Heart left ventricle (tissue), 16 donors: ENCODE results near the gene GANC. TPM values are rescaled to one million over a fixed set of nuclear protein-coding genes. Genes with fewer than 3 reads are reported as not detected.

Experiments used
- ATAC-seq, 4 donors: fragments of 200-7000 bp; cut with Tn5 transposase; one replicate each; pipeline ENCODE4 v1.9.1; 2020 to 2022; ENCODE audit warnings: moderate library complexity in 4 of 4, mild to moderate bottlenecking in 3 of 4, moderate number of reproducible peaks in 1 of 4
- DNase-seq, 5 donors: peaks; one replicate each; pipeline ENCODE4 v3.0.0-alpha.2; 2020
- H3K27ac ChIP-seq, 12 donors: fragments of 200-600 bp; sonication (generic) in 4 of 12; one replicate each; pipeline versions ENCODE4 v1.5.0 to v1.8.0; 2016 to 2022; ENCODE audit warnings: mild to moderate bottlenecking in 2 of 12
- H3K27me3 ChIP-seq, 9 donors: fragments of 200-600 bp; sonication (generic) in 2 of 9; one replicate each; pipeline versions ENCODE4 v1.5.1 to v1.8.0; 2016 to 2022; ENCODE audit warnings: mild to moderate bottlenecking in 3 of 9
- H3K36me3 ChIP-seq, 9 donors: fragments of 200-600 bp; sonication (generic) in 2 of 9; one replicate each; pipeline versions ENCODE4 v1.5.0 to v1.8.0; 2018 to 2022; ENCODE audit warnings: mild to moderate bottlenecking in 2 of 9
- H3K4me1 ChIP-seq, 12 donors: fragments of 200-600 bp; sonication (generic) in 4 of 12; one replicate each; pipeline versions ENCODE4 v1.5.0 to v1.8.0; 2016 to 2022; ENCODE audit warnings: mild to moderate bottlenecking in 3 of 12
- H3K4me3 ChIP-seq, 12 donors: fragments of 200-600 bp; sonication (generic) in 4 of 12; one replicate each; pipeline versions ENCODE4 v1.5.0 to v1.8.0; 2017 to 2022; ENCODE audit warnings: mild to moderate bottlenecking in 9 of 12, moderate library complexity in 4 of 12
- H3K9me3 ChIP-seq, 12 donors: fragments of 200-600 bp; sonication (generic) in 4 of 12; one replicate each; pipeline versions ENCODE4 v1.5.0 to v1.8.0; 2016 to 2022; ENCODE audit warnings: mild to moderate bottlenecking in 1 of 12
- POLR2A ChIP-seq, 2 donors: fragments of 450-650 bp; IDR thresholded peaks; one replicate each; pipeline ENCODE4 v1.6.1; 2017; ENCODE audit warnings: antibody characterized with exemption in 2 of 2, mild to moderate bottlenecking in 2 of 2, moderate library complexity in 2 of 2
- WGBS, 4 donors: extraction: QIAGEN DNeasy Blood & Tissue Kit in 2 of 4; methylation state at CpG; one replicate each; pipeline versions ENCODE4 v1.1.5 to v1.1.7; 2013 to 2018; 5-methylcytosine and 5-hydroxymethylcytosine counted together
- intact Hi-C, 10 donors: fragments of 100-400 bp; cut with DNase I; formaldehyde crosslinking; loops; one replicate each; pipeline versions ENCODE4 v1.11.1 to v1.14.2; 2022
- polyA plus RNA-seq, 2 donors: library from polyadenylated mRNA; stranded (reverse); fragments of 200-250 nt; gene quantifications; one replicate each; pipeline ENCODE4 v1.2.3, GENCODE V29; 2013
- total RNA-seq, 9 donors: library from RNA; depleted of rRNA in 2 of 9; stranded (reverse); fragments of >200 nt in 2 of 9; fragmentation: NEBNext Ultra II Directional in 3 of 9; extraction: Animal tissue kit (Norgen Biotek cat#: 25700) in 3 of 9; gene quantifications; one replicate each; pipeline versions ENCODE4 v1.1.0 to v1.2.4, GENCODE V29; 2016 to 2023
- TF ChIP-seq, protein P1 (sequence below), 12 donors: fragments of 200-600 bp; sonication (generic) in 4 of 12; IDR thresholded peaks; one replicate each; pipeline versions ENCODE4 v1.5.0 to v1.8.0; 2018 to 2022; ENCODE audit warnings: antibody characterized with exemption in 12 of 12, mild to moderate bottlenecking in 5 of 12
- donor health status: ischemic (EF 13 %, LVEDD 7.1; RV severe dilation, severe dysfunction).
- donor health status: healthy with polysubstance abuse.
- donor health status: DM: no; HTN: yes; CAD: no.
- donor health status: DM: no; HTN: no; CAD: no.
- donor health status: ischemic (EF 25% LVEDD 6.9; RV normal size, moderate dysfunction).
- donor health status: ischemic (EF 25% LVEDD 5.7; RV mildly dilated, moderate dysfunction).
- donor health status: healthy.
- donor health status: DM: yes; HTN: yes; CAD: no.
- donor health status: ischemic (EF 35%, LVEDD 5.7; RV mildly dilated, moderate dysfunction).
- donor health status: nonischemic (EF 11% LVEDD 7.7; RV severe dilation, severe dysfunction).
- donor health status: DM: yes; HTN: yes; CAD: no.
- donor health status: PGD.
- donor health status: ischemic (EF 29% LVEDD 5.4; RV normal size, mild dysfunction).
- donor health status: nonischemic (EF 23%, LVEDD 6.1; RV moderate dilation, normal function).

GANC gene
- total and polyA plus RNA-seq, 11 donors, result 6.8 to 30.2 (median 17.0) TPM

- WGBS, 4 donors, result 62 to 74% (median 66%) methylated on average over 12 of the region's 12 CpGs
- TF ChIP-seq, protein P1, sequence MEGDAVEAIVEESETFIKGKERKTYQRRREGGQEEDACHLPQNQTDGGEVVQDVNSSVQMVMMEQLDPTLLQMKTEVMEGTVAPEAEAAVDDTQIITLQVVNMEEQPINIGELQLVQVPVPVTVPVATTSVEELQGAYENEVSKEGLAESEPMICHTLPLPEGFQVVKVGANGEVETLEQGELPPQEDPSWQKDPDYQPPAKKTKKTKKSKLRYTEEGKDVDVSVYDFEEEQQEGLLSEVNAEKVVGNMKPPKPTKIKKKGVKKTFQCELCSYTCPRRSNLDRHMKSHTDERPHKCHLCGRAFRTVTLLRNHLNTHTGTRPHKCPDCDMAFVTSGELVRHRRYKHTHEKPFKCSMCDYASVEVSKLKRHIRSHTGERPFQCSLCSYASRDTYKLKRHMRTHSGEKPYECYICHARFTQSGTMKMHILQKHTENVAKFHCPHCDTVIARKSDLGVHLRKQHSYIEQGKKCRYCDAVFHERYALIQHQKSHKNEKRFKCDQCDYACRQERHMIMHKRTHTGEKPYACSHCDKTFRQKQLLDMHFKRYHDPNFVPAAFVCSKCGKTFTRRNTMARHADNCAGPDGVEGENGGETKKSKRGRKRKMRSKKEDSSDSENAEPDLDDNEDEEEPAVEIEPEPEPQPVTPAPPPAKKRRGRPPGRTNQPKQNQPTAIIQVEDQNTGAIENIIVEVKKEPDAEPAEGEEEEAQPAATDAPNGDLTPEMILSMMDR (IDR thresholded peaks at IDR 0.05), result no peak
- TF ChIP-seq POLR2A (IDR thresholded peaks at IDR 0.05), result no peak
- no peak overlapping the region for H3K4me3 ChIP-seq
- no peaks in the 10 kb centered on the region for H3K27me3 ChIP-seq
- peak in 1 of 5 donors; percentile 32 for DNase-seq
- H3K27ac ChIP-seq, result peak overlapping the region in 7 of 12 donors; percentile 15 to 69 (median 50)
- peaks cover 0 to 32% (median 11%) of the 10 kb centered on the region in 12 donors for H3K4me1 ChIP-seq
- no peaks in the 10 kb centered on the region for H3K9me3 ChIP-seq
- ATAC-seq, result peak in 2 of 4 donors; percentile 47 to 77
- intact Hi-C loops, result loop anchor here in 1 of 10 donors (10.0 kb wide), 1 partner anchor 111 kb away; the partner anchor contains the start of genes GANC and TMEM87A
- H3K36me3 ChIP-seq, result peaks cover 0 to 16% (median 6%) of the 10 kb centered on the region in 9 donors
Observed at GRCh38 chr15:42385980-42386700, 113.1 kb downstream of the GANC start.

DNA sequence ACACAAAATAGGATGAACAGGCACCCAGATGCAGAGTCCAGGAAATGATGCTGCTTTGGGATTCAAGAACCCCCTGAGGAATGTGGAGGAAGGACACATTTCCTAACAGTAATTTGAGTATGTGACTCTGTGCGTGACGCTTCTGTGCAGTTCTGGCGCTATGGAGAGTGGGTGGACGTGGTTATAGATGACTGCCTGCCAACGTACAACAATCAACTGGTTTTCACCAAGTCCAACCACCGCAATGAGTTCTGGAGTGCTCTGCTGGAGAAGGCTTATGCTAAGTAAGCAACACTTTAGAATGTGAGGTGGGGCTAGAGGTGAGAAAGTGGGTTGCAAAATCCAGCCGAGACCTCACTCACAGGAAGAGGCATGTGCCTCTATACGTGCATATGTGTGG, 114.6 kb downstream of the GANC start:
- Histone ChIP-seq H3K27me3 (no peaks in the 10 kb centered on the region), H3K9me3 (no peaks in the 10 kb centered on the region), H3K4me1 (peaks cover 0 to 32% (median 11%) of the 10 kb centered on the region in 12 donors), H3K4me3 (no peak overlapping the region), H3K27ac (peak overlapping the region in 7 of 12 donors; percentile 10 to 69 (median 47)), H3K36me3 (peaks cover 0 to 16% (median 6%) of the 10 kb centered on the region in 9 donors)
- intact Hi-C loops, result loop anchor here in 1 of 10 donors (10.0 kb wide), 1 partner anchor 113 kb away; the partner anchor contains the start of genes GANC and TMEM87A
- peak in 2 of 4 donors; percentile 43 to 61 for ATAC-seq
- 67 to 74% (median 69%) methylated on average over 8 of the region's 8 CpGs for WGBS, 4 donors
- no peak for TF ChIP-seq POLR2A (IDR thresholded peaks at IDR 0.05)
- TF ChIP-seq, protein P1 (IDR thresholded peaks at IDR 0.05), result no peak
- no peak for DNase-seq

GRCh38 chr15:42392309-42393024, 119.5 kb downstream of the GANC start:
- no peak overlapping the region for H3K27ac ChIP-seq
- intact Hi-C loops, result no loop called here
- no peaks in the 10 kb centered on the region for H3K9me3 ChIP-seq
- TF ChIP-seq POLR2A (IDR thresholded peaks at IDR 0.05), result no peak
- TF ChIP-seq, protein P1 (IDR thresholded peaks at IDR 0.05), result no peak
- peaks cover 0 to 6% (median 0%) of the 10 kb centered on the region in 9 donors for H3K36me3 ChIP-seq
- no peak overlapping the region for H3K4me3 ChIP-seq
- DNase-seq, result no peak
- peaks cover 0 to 12% (median 1%) of the 10 kb centered on the region in 12 donors for H3K4me1 ChIP-seq
- no peak for ATAC-seq
- H3K27me3 ChIP-seq, result no peaks in the 10 kb centered on the region
- WGBS, 4 donors, result 92 to 99% (median 95%) methylated on average over 8 to 11 of the region's 11 CpGs

DNA sequence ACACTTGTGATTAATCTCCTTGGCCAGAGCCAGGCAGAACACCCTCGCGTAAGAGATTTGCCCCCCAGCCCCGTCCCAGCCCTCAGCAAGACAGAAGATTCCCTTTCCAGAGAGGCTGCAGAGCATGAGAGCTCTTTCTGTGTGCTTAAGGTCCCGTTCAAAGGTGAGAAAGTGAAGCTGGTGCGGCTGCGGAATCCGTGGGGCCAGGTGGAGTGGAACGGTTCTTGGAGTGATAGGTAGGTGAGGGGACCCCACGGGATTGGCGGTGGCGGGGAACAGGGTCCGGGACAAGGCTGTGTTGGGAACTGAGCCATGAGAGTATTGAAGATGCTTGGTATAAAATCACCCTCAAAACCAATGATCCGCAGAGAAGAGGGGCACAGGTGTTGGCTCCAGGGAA, 121.1 kb downstream of the GANC start:
- peaks cover 0 to 17% (median 0%) of the 10 kb centered on the region in 9 donors for H3K36me3 ChIP-seq
- ATAC-seq, result no peak

More for the DNA sequence above, 121.1 kb downstream of the GANC start:
- H3K27ac ChIP-seq, result no peak overlapping the region
- H3K9me3 ChIP-seq, result no peaks in the 10 kb centered on the region
- peaks cover 0 to 5% (median 0%) of the 10 kb centered on the region in 12 donors for H3K4me1 ChIP-seq
- no peak for TF ChIP-seq POLR2A (IDR thresholded peaks at IDR 0.05)
- TF ChIP-seq, protein P1 (IDR thresholded peaks at IDR 0.05), result no peak
- intact Hi-C loops, result no loop called here
- WGBS, 4 donors, result 91 to 92% (median 92%) methylated on average over 13 of the region's 13 CpGs
- H3K4me3 ChIP-seq, result no peak overlapping the region
- no peak for DNase-seq
- no peaks in the 10 kb centered on the region for H3K27me3 ChIP-seq
